AG09319 (cell line): ENCODE results near the gene NBEA.

Experiments used
- DNase-seq: peaks from one replicate; pipeline ENCODE4 v3.0.0-alpha.2; 2010; ENCODE audit warnings: low read depth; ENCODE audit errors: extremely low read depth
- CTCF ChIP-seq: IDR thresholded peaks from 2 replicates; pipeline ENCODE4 v1.5.1; 2011; ENCODE audit warnings: low read depth, mild to moderate bottlenecking, inconsistent platforms, low read length, moderate library complexity

The NBEA gene

GRCh38 chr13:35479038-35479492 lies 537.0 kb downstream of the NBEA start:
- DNase-seq: no peak
- no peak for TF ChIP-seq CTCF

GRCh38 chr13:35479706-35480105 lies 537.6 kb downstream of the NBEA start:
- TF ChIP-seq CTCF: no peak
- DNase-seq: no peak

- no peak for TF ChIP-seq CTCF
- no peak for DNase-seq
These were observed 538.3 kb downstream of the NBEA start for GRCh38 chr13:35480346-35480745.

DNA sequence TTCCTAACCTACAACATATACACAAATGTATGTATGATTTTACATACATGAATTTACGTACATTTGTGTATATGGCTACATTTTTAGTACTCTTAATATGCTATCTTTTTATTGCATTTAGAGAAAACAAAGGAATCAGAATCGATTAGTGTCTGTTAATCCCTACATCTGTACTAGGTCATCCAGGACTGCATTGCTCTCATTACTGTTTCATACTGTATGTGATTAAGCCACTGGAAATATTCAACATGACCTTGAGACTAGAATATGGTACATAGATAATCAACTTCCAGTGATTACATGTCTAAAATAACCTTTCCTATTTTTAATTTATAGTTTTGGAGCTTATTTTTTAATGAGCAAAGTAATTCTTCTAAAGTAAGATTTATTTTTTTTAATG lies 539.7 kb downstream of the NBEA start:
- DNase-seq: no peak
- no peak for TF ChIP-seq CTCF

- no peak for TF ChIP-seq CTCF
- no peak for DNase-seq
These were observed 540.5 kb downstream of the NBEA start for GRCh38 chr13:35482527-35482926.

- no peak for DNase-seq
- no peak for TF ChIP-seq CTCF
These were observed 541.7 kb downstream of the NBEA start for GRCh38 chr13:35483761-35484160.

DNA sequence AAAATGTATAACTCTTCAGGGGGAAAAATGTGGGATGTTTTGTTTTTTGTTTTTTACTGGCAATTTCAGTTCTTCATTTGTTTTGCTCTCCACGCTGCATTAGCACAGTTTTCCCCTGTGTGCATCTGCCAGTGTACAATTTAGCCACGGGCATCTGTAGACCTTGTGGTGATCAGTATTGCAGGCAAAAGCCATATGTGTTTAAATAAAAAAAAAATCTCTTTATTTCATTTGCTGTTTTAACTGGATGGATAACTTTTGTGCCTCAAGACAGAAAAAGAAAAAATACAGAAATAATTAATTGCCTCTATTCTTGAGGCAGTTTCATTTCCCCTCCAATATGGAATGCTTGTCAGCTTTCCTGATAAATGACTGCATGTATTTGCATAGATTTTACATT lies 542.3 kb downstream of the NBEA start:
- no peak for DNase-seq
- TF ChIP-seq CTCF: no peak

- no peak for DNase-seq
- no peak for TF ChIP-seq CTCF
These were observed 543.4 kb downstream of the NBEA start for GRCh38 chr13:35485424-35485823.
